Measurements from ENCODE around the gene AP2A1.

- peak in 3 of 6 experiments; percentile 17 to 26 (median 24) for TF ChIP-seq CTCF (IDR thresholded peaks at IDR 0.05)
- no peak for TF ChIP-seq POLR2A (IDR thresholded peaks at IDR 0.05)
These were observed 35.3 kb downstream of the AP2A1 start for GRCh38 chr19:49801966-49802661.

All from thyroid gland (tissue), 4 donors.